Caki2 (cell line): ENCODE data around the gene B3GALNT1. TPM values are rescaled to one million over a fixed set of nuclear protein-coding genes. Genes with fewer than 3 reads are reported as not detected.

Source experiments
- DNase-seq: peaks from one replicate; pipeline ENCODE4 v3.0.0-alpha.2; 2015; ENCODE audit warnings: low read depth
- in situ Hi-C: cut with HindIII; loops from 2 replicates; pipeline ENCODE4 v1.10.0; 2016; ENCODE audit warnings: low sequenced_read_pairs, low pct_unique_long_range_greater_than_20kb, mixed read lengths
- total RNA-seq: library from RNA; depleted of rRNA; stranded (reverse); fragments of >200 nt; shearing (Covaris generic); gene quantifications from 2 replicates; pipeline ENCODE4 v1.2.3, GENCODE V29; 2014; ENCODE audit warnings: low replicate concordance; rRNA removed

The B3GALNT1 gene, protein sequence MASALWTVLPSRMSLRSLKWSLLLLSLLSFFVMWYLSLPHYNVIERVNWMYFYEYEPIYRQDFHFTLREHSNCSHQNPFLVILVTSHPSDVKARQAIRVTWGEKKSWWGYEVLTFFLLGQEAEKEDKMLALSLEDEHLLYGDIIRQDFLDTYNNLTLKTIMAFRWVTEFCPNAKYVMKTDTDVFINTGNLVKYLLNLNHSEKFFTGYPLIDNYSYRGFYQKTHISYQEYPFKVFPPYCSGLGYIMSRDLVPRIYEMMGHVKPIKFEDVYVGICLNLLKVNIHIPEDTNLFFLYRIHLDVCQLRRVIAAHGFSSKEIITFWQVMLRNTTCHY
- total RNA-seq, result 9.7 and 11.9 TPM in 2 replicates

GRCh38 chr3:161104561-161105551 is at the start of gene B3GALNT1:
TSS of gene B3GALNT1 (minus strand) at chr3:161105349. CDS start at chr3:161086754, 18,595 bp downstream.
- in situ Hi-C loops, result no loop called here
- peak; percentile 64 for DNase-seq

GRCh38 chr3:161153480-161153879 is 48.3 kb upstream of the B3GALNT1 start:
- DNase-seq, result no peak
- in situ Hi-C loops, result no loop called here

GRCh38 chr3:161150001-161150525 is 44.9 kb upstream of the B3GALNT1 start:
- DNase-seq, result no peak
- in situ Hi-C loops, result no loop called here

- no peak for DNase-seq
- in situ Hi-C loops, result no loop called here
Measured at GRCh38 chr3:161149529-161149928, 44.4 kb upstream of the B3GALNT1 start.

DNA sequence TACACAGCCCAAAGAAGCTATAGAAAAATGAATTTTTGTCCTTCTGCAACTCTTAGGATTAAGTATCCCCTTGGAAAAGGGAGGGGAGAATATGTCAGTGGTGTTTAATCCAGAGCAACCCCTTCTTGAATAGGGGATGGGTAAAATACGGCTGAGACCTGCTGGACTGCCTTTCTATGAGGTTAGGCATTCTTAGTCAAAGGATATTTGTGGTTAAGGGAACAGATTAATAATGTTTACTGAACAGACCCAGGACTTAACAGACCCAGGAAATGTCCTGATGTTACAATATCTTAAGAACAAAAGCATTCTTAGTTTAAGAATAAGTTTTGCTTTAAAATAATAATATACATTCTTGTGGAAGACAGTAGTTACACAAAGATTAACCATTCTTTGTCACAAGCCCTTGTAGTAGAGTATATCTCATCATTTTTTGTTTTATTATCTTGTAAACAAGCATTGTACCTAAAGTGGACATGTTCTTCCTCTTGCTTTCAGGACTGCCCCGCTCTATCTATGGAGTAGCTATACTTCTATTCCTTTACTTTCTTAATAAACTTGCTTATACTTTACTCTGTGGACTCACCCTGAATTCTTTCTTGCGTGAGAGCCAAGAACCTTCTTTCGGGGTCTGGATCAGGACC is 43.8 kb upstream of the B3GALNT1 start:
- in situ Hi-C loops, result no loop called here
- no peak for DNase-seq

GRCh38 chr3:161142486-161142885 is 37.3 kb upstream of the B3GALNT1 start:
- in situ Hi-C loops, result no loop called here
- DNase-seq, result no peak

DNA sequence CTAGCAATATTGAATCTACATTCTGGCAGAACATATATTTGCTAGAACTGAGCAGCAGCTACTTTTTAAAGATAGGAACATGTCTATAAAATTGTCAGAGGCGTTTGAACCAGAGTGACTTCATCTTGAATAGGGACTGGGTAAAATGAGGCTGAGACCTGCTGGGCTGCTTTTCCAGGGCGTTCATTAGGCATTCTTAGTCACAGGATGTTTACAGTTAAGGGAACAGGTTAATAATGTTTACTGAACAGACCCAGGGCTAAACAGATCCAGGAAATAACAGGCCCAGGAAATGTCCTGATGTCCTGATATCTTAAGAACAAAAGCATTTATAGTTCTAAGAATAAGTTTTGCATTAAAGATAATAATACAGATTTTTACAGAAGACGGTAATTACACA is 34.5 kb upstream of the B3GALNT1 start:
- in situ Hi-C loops, result no loop called here

GRCh38 chr3:161137260-161137659 is 32.1 kb upstream of the B3GALNT1 start:
- in situ Hi-C loops, result no loop called here
- no peak for DNase-seq

More for the DNA sequence above, 34.5 kb upstream of the B3GALNT1 start:
- DNase-seq, result no peak

- in situ Hi-C loops, result no loop called here
- DNase-seq, result no peak
Measured at GRCh38 chr3:161132391-161132790, 27.2 kb upstream of the B3GALNT1 start.

DNA sequence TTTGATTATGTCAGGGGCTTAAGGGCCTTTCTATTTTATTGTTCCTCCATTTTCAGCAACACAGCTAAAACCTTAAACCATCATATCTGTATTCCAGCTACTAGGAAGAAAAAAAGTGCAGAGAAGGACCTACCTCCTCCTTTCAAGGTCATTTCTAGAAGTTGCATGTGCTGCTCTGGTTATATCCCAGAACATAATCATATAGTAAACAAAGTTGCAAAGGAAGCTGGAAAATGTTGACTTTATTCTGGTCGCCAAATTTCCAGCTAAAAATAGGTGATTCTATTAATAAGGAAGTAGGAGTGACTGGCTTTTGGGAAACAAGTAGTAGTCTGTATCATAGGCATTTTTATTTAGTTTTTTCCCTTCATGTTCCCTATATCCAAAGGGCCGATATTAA is 21.3 kb upstream of the B3GALNT1 start:
- no peak for DNase-seq
- in situ Hi-C loops, result no loop called here

GRCh38 chr3:161117646-161118045 is 12.5 kb upstream of the B3GALNT1 start:
- no peak for DNase-seq
- in situ Hi-C loops, result no loop called here

DNA sequence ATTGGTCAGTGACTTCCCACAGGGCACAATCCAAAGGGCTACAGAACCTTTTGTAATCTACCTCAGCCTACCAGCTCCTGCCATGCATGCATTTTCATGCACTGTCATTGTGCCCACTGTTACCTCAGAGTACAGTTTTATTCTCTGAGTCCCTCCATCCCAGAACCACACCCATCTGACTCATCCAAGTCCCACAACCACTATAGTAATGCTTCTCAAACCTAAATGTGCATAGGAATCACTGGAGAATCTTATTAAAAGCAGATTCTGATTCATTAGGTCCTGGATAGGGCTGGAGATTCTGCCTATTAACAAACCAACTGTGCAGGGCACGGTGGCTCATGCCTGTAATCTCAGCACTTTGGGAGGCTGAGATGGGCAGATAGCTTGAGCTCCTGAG is 3.7 kb upstream of the B3GALNT1 start:
- DNase-seq, result peak; percentile 6
- in situ Hi-C loops, result no loop called here

- in situ Hi-C loops, result no loop called here
- no peak for DNase-seq
Measured at GRCh38 chr3:161107311-161107710, 2.2 kb upstream of the B3GALNT1 start.

GRCh38 chr3:161103776-161104385 is 1.3 kb downstream of the B3GALNT1 start:
- in situ Hi-C loops, result no loop called here
- no peak for DNase-seq

- no peak for DNase-seq
- in situ Hi-C loops, result no loop called here
Measured at GRCh38 chr3:161101609-161102008, 3.5 kb downstream of the B3GALNT1 start.

GRCh38 chr3:161100994-161101393 is 4.2 kb downstream of the B3GALNT1 start:
- in situ Hi-C loops, result no loop called here
- DNase-seq, result no peak

DNA sequence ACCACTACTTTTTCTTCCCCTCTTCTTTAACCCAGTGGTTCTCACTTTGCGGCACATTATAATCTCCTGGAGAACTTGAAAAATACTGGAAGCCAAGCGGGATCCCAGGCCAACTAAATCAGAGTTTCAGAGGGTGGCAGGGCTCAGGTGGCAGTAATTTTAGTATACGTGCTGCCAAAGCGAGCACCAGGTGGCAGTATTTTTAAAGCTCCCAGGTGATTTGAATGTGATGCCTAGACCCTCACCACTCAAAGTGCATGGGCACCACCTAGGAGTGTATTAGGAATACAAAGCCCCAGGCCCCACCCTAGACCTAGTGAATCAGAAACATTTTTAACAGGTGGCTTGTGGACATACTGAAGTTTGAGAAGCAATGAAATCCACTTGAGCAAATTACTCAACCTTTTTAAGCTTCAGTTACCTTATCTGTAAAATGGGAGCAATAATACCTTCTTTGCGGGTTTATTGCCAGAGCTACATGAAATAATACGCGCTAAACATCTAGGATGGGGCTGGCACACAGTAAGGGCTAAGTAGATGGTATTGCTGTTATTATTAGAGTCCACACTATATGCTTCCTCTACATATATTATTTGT is 8.3 kb downstream of the B3GALNT1 start:
- in situ Hi-C loops, result no loop called here
- DNase-seq, result peak; percentile 15

- in situ Hi-C loops, result no loop called here
- no peak for DNase-seq
Measured at GRCh38 chr3:161093895-161094294, 11.3 kb downstream of the B3GALNT1 start.
